A673 (cell line): ENCODE measurements around the gene CFAP58.

Experiments used
- CTCF ChIP-seq: fragments of 300-800, 200-600 bp; sonication (generic); conservative IDR thresholded peaks from 2 replicates; pipeline ENCODE4 v1.5.1; 2017; ENCODE audit warnings: low read depth, mild to moderate bottlenecking, antibody characterized with exemption, low read length, moderate library complexity, mixed read lengths
- EZH2 ChIP-seq: fragments of 200-600 bp; sonication (generic); IDR thresholded peaks from 2 replicates; pipeline ENCODE4 v1.6.1; 2017; ENCODE audit warnings: borderline replicate concordance, low read depth, mild to moderate bottlenecking, mixed read lengths, antibody characterized with exemption, low read length; ENCODE audit not compliant: poor library complexity, severe bottlenecking

GRCh38 chr10:104450954-104451353 is 97.3 kb downstream of the CFAP58 start:
- no peak for TF ChIP-seq EZH2
- TF ChIP-seq CTCF, result no peak
